Peyer's patch (tissue), 4 donors: ENCODE measurements around the gene SLC38A11. TPM values are rescaled to one million over a fixed set of nuclear protein-coding genes. Genes with fewer than 3 reads are reported as not detected.

Source experiments
- DNase-seq, 3 donors: peaks; one replicate each; pipeline ENCODE4 v3.0.0-alpha.2; 2017 to 2019
- H3K27ac ChIP-seq, 4 donors: fragments of 200-600 bp; sonication (generic); one replicate each; pipeline ENCODE4 v1.5.1; 2016 to 2019
- H3K27me3 ChIP-seq, 2 donors: fragments of 200-600 bp; sonication (generic); one replicate each; pipeline ENCODE4 v1.5.1; 2019
- H3K36me3 ChIP-seq, 3 donors: fragments of 200-600 bp; sonication (generic); one replicate each; pipeline ENCODE4 v1.5.1; 2016 to 2019
- H3K4me1 ChIP-seq, 4 donors: fragments of 200-600 bp; sonication (generic); one replicate each; pipeline ENCODE4 v1.5.1; 2016 to 2019
- H3K4me3 ChIP-seq, 4 donors: fragments of 200-600 bp; sonication (generic); 1 replicate in 3 of 4; 2 replicates in 1 of 4; pipeline ENCODE4 v1.5.1; 2016 to 2019; ENCODE audit warnings: mild to moderate bottlenecking in 1 of 4
- H3K9me3 ChIP-seq, 4 donors: fragments of 200-600 bp; sonication (generic); one replicate each; pipeline ENCODE4 v1.5.1; 2016 to 2019; ENCODE audit warnings: mild to moderate bottlenecking in 1 of 4
- CTCF ChIP-seq, 6 experiments: fragments of 450-650 bp in 4 of 6; fragments of 200-600 bp in 2 of 6; sonication (generic) in 1 of 6; IDR thresholded peaks; one replicate each; pipeline ENCODE4 v1.5.1; 2017 to 2019; ENCODE audit warnings: antibody characterized with exemption in 6 of 6, mild to moderate bottlenecking in 3 of 6, moderate library complexity in 1 of 6
- POLR2A ChIP-seq, 2 donors: fragments of 450-650 bp; IDR thresholded peaks; one replicate each; pipeline ENCODE4 v1.5.1; 2017; ENCODE audit warnings: antibody characterized with exemption in 2 of 2, mild to moderate bottlenecking in 2 of 2, moderate library complexity in 2 of 2
- total RNA-seq, 4 donors: library from RNA; depleted of rRNA; stranded (reverse); fragments of >200 nt; gene quantifications; one replicate each; pipeline ENCODE4 v1.1.0, GENCODE V29; 2016

SLC38A11 gene
- total RNA-seq, 4 donors from 2014 or later, result 3.2 to 13.1 (median 7.0) TPM; not detected in 1

DNA sequence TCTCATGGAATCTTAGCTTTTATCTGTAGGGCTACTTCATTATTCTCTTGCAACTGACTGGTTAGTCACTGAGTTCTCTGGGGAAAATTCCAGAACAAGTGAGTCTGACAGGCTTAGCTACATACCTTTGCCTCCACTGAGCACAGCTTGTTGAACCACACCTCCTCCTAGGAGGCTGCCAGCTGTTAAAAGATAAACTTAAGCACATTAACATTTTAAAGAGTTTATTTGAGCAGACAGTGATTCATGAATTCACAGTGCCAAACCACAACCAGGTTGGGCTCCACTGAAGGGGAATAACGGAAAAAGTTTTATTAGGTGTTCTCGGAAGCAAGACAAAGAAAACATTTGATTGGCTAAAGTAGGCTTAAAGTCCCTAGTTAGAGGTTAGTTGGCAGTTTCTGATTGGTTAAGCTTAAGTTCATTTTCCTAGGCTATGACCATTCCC lies 12.5 kb upstream of the SLC38A11 start:
- no peak for DNase-seq
- Histone ChIP-seq H3K27me3 (no peaks in the 10 kb centered on the region), H3K4me1 (no peaks in the 10 kb centered on the region)

GRCh38 chr2:164967361-164967760 lies 12.0 kb upstream of the SLC38A11 start:
- no peaks in the 10 kb centered on the region for H3K36me3 ChIP-seq
- H3K4me3 ChIP-seq, result no peak overlapping the region
- H3K9me3 ChIP-seq, result no peaks in the 10 kb centered on the region
- H3K27me3 ChIP-seq, result no peaks in the 10 kb centered on the region
- H3K4me1 ChIP-seq, result no peaks in the 10 kb centered on the region
- H3K27ac ChIP-seq, result no peak overlapping the region
- no peak for TF ChIP-seq POLR2A (IDR thresholded peaks at IDR 0.05)
- no peak for TF ChIP-seq CTCF (IDR thresholded peaks at IDR 0.05)
- no peak for DNase-seq

More for the DNA sequence above, 12.5 kb upstream of the SLC38A11 start:
- H3K9me3 ChIP-seq, result no peaks in the 10 kb centered on the region
- H3K27ac ChIP-seq, result no peak overlapping the region
- no peak overlapping the region for H3K4me3 ChIP-seq
- H3K36me3 ChIP-seq, result no peaks in the 10 kb centered on the region
- no peak for TF ChIP-seq POLR2A (IDR thresholded peaks at IDR 0.05)
- TF ChIP-seq CTCF (IDR thresholded peaks at IDR 0.05), result no peak

DNA sequence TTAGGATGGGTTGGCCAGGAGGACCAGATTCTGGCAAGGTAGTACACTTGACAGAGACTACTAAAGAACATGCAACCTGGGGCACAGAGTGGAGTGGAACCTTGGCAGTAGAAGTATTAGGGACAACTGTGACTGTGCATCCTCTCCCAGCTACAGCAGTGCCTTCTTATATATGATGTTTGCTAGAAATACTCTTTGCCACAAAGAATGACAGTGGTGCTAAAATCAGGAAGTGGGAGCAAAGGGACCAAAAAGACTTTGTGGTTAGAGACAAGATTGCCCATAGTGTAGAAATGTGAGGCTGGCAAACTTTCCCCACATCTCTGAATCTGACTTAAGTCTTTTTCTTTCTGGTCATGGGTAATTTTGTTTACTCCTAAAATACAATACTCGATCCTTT lies 9.4 kb upstream of the SLC38A11 start:
- no peak overlapping the region for H3K27ac ChIP-seq
- H3K4me3 ChIP-seq, result no peak overlapping the region
- no peaks in the 10 kb centered on the region for H3K4me1 ChIP-seq
- H3K27me3 ChIP-seq, result no peaks in the 10 kb centered on the region
- TF ChIP-seq CTCF (IDR thresholded peaks at IDR 0.05) (no peak), POLR2A (IDR thresholded peaks at IDR 0.05) (no peak)
- no peaks in the 10 kb centered on the region for H3K36me3 ChIP-seq
- H3K9me3 ChIP-seq, result no peaks in the 10 kb centered on the region
- no peak for DNase-seq

DNA sequence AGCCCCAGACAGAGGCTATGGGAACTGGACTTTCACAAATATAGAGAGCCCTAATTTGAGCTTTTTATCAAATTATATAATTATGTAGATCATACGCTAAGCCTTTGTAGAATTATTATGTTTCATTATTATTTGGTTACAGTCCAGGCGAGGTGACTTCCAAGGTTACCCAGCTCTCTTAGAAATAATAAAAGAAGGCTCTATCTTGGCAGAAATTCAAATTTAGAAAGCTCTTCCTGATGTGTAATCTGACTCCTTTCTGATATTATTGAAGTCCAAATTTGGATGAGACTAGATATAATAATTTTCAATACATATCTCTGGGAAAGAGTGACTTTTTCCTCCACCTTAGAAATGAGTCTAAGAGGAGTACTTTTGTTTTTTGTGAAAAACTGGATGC lies 4.8 kb upstream of the SLC38A11 start:
- Histone ChIP-seq H3K36me3 (no peaks in the 10 kb centered on the region), H3K9me3 (no peaks in the 10 kb centered on the region), H3K4me3 (no peak overlapping the region), H3K27ac (no peak overlapping the region), H3K27me3 (no peaks in the 10 kb centered on the region), H3K4me1 (peaks cover 0 to under 1% (median 0%) of the 10 kb centered on the region in 4 donors)
- TF ChIP-seq CTCF (IDR thresholded peaks at IDR 0.05), result no peak
- TF ChIP-seq POLR2A (IDR thresholded peaks at IDR 0.05), result no peak
- no peak for DNase-seq

DNA sequence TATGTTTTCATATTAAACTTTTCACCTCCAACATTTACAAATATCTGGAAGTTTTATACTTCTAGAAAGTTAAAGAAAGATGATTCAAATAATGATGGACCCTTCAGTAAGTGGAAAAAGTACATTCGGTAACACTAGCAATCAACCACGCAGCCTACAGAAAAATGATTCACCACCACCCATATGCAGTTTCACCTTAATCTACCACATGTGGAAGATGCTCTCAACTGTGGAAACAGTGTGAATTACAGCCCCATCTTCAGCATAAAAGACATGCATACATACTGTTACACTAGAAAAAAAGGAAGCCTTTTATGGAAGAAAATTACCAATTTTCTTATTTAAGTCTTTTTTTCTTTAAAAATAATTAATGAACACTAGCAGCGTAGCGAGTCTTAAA lies 1.1 kb downstream of the SLC38A11 start:
- Histone ChIP-seq H3K27me3 (no peaks in the 10 kb centered on the region), H3K9me3 (no peaks in the 10 kb centered on the region), H3K36me3 (no peaks in the 10 kb centered on the region), H3K4me3 (no peak overlapping the region), H3K4me1 (peaks cover 0 to 5% (median 0%) of the 10 kb centered on the region in 4 donors), H3K27ac (no peak overlapping the region)
- DNase-seq, result no peak
- TF ChIP-seq POLR2A (IDR thresholded peaks at IDR 0.05) (no peak), CTCF (IDR thresholded peaks at IDR 0.05) (no peak)

DNA sequence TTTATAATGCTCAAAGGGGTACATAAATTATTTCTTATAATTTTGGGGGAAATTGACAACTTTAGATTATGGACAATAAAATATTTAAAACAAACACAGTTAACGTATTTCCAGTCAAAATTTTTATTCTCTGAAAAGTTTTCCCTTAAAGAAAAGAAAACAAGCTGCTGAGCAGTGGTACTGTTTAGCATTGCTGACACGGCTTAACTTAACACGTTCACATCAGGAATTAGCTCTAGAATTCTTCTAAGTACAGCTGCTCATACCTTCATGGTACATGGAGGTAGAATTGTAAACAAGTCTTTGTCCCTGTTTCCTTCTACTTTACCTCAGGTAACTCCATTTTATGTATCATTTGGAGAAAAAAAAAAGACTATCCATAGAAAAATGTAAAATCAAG lies 2.0 kb downstream of the SLC38A11 start:
- no peak for DNase-seq
- peaks cover 0 to 5% (median 0%) of the 10 kb centered on the region in 4 donors for H3K4me1 ChIP-seq
- H3K27ac ChIP-seq, result no peak overlapping the region
- H3K4me3 ChIP-seq, result no peak overlapping the region
- H3K9me3 ChIP-seq, result no peaks in the 10 kb centered on the region
- H3K36me3 ChIP-seq, result no peaks in the 10 kb centered on the region
- TF ChIP-seq POLR2A (IDR thresholded peaks at IDR 0.05) (no peak), CTCF (IDR thresholded peaks at IDR 0.05) (no peak)
- H3K27me3 ChIP-seq, result no peaks in the 10 kb centered on the region
